ENCODE results near the gene CACNG8. TPM values are rescaled to one million over a fixed set of nuclear protein-coding genes. Genes with fewer than 3 reads are reported as not detected.

CACNG8 gene
- total and polyA plus RNA-seq, 12 donors: 0.03 to 0.31 (median 0.14) TPM; not detected in 1

GRCh38 chr19:53988981-53989380, 26.2 kb downstream of the CACNG8 start:
- Histone ChIP-seq H3K4me1 (peaks cover 0 to 8% (median 6%) of the 10 kb centered on the region in 9 donors), H3K27ac (no peak overlapping the region), H3K27me3 (peaks cover 10 to 66% (median 38%) of the 10 kb centered on the region in 7 donors), H3K4me3 (no peak overlapping the region), H3K9me3 (no peaks in the 10 kb centered on the region), H3K36me3 (no peaks in the 10 kb centered on the region)
- intact Hi-C loops (cut with DNase I): no loop called here
- TF ChIP-seq, protein P1, sequence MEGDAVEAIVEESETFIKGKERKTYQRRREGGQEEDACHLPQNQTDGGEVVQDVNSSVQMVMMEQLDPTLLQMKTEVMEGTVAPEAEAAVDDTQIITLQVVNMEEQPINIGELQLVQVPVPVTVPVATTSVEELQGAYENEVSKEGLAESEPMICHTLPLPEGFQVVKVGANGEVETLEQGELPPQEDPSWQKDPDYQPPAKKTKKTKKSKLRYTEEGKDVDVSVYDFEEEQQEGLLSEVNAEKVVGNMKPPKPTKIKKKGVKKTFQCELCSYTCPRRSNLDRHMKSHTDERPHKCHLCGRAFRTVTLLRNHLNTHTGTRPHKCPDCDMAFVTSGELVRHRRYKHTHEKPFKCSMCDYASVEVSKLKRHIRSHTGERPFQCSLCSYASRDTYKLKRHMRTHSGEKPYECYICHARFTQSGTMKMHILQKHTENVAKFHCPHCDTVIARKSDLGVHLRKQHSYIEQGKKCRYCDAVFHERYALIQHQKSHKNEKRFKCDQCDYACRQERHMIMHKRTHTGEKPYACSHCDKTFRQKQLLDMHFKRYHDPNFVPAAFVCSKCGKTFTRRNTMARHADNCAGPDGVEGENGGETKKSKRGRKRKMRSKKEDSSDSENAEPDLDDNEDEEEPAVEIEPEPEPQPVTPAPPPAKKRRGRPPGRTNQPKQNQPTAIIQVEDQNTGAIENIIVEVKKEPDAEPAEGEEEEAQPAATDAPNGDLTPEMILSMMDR (IDR thresholded peaks at IDR 0.05): no peak
- ATAC-seq (no peak), DNase-seq (no peak)
- WGBS, 2 donors: 87 to 89% methylated on average over 6 of the region's 6 CpGs

- TF ChIP-seq, protein P1 (IDR thresholded peaks at IDR 0.05): no peak
- 51 to 57% methylated on average over 22 of the region's 22 CpGs for WGBS, 2 donors
- ATAC-seq (peak in 2 of 8 donors; percentile 29 to 35), DNase-seq (no peak)
- Histone ChIP-seq H3K27ac (no peak overlapping the region), H3K9me3 (no peaks in the 10 kb centered on the region), H3K4me1 (peaks cover 0 to 8% (median 6%) of the 10 kb centered on the region in 9 donors), H3K27me3 (peaks cover 10 to 67% (median 45%) of the 10 kb centered on the region in 7 donors), H3K4me3 (no peak overlapping the region), H3K36me3 (no peaks in the 10 kb centered on the region)
- intact Hi-C loops (cut with DNase I): no loop called here
These were observed 27.1 kb downstream of the CACNG8 start for GRCh38 chr19:53989600-53990533.

GRCh38 chr19:53991224-53992113, 28.7 kb downstream of the CACNG8 start, which contains the start of gene CACNG6:
Gene CACNG6, plus strand, starts transcription at chr19:53991637. Its CDS starts 1,241 bp downstream, at chr19:53992878.
- peaks cover 0 to 8% (median 6%) of the 10 kb centered on the region in 9 donors for H3K4me1 ChIP-seq
- H3K27me3 ChIP-seq: peaks cover 10 to 73% (median 60%) of the 10 kb centered on the region in 7 donors
- WGBS, 2 donors: 5% methylated on average over 50 to 66 of the region's 66 CpGs
- intact Hi-C loops (cut with DNase I): no loop called here
- peak within 1 kb of the TSS in 9 of 10 donors; percentile 3 to 52 (median 30) for H3K4me3 ChIP-seq
- DNase-seq: no peak
- ATAC-seq: peak in 1 of 8 donors; percentile 42
- H3K36me3 ChIP-seq: no peaks in the 10 kb centered on the region
- no peaks in the 10 kb centered on the region for H3K9me3 ChIP-seq
- TF ChIP-seq, protein P1 (IDR thresholded peaks at IDR 0.05): no peak
- H3K27ac ChIP-seq: no peak within 1 kb of the TSS

DNA sequence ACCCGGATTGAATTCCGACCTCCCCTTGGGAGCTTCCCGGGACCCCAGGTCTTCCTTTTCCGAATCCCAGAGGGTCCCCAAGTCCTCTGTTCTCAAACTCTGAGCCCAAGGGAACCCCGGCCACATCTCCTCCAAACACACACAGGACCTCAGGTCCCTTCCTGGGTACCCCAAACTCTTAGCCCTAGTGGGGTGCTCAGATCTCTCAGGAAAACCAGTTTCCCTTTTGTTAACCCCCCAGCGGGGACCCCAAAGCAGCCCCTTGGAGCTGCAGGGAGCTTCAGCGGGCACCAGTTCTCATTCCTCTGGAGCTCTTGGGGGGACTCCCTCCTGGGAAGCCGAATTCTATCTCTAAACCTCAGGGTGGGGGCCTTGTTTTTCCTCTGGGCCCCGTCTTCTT, 29.5 kb downstream of the CACNG8 start:
- H3K4me1 ChIP-seq: peaks cover 0 to 8% (median 6%) of the 10 kb centered on the region in 9 donors
- TF ChIP-seq, protein P1 (IDR thresholded peaks at IDR 0.05): no peak
- H3K4me3 ChIP-seq: no peak overlapping the region
- DNase-seq (no peak), ATAC-seq (no peak)
- intact Hi-C loops (cut with DNase I): no loop called here
- H3K27ac ChIP-seq: no peak overlapping the region
- no peaks in the 10 kb centered on the region for H3K36me3 ChIP-seq
- WGBS, 2 donors: 71 to 72% methylated on average over 9 of the region's 9 CpGs
- H3K27me3 ChIP-seq: peaks cover 10 to 79% (median 63%) of the 10 kb centered on the region in 7 donors
- H3K9me3 ChIP-seq: no peaks in the 10 kb centered on the region
